H1 (cell line): ENCODE measurements around the gene STKLD1. TPM values are rescaled to one million over a fixed set of nuclear protein-coding genes. Genes with fewer than 3 reads are reported as not detected.

ENCODE experiments used
- CTCF ChIA-PET: fragments of 300-600 bp; sonication (Branson Sonifier 250); formaldehyde crosslinking; loops from one replicate; lab custom pipeline; 2021; ENCODE audit not compliant: partially characterized antibody; lab: Charles Lee
- POLR2A ChIA-PET: fragments of 300-600 bp; sonication (Branson Sonifier 250); formaldehyde crosslinking; loops from one replicate; lab custom pipeline; 2021; ENCODE audit warnings: inconsistent platforms; ENCODE audit not compliant: partially characterized antibody; lab: Charles Lee
- DNase-seq, 2 experiments: peaks; one replicate each; pipeline versions ENCODE4 v3.0.0 to v3.0.0-alpha.2; 2010 to 2022; ENCODE audit warnings: low spot score in 2 of 2, low read depth in 1 of 2, mixed read lengths in 1 of 2
- FAIRE-seq: peaks from 2 replicates; lab custom pipeline; 2011; peaks lifted over from hg19 to GRCh38; lab: Jason Lieb, UNC
- H2AFZ ChIP-seq: 2 replicates; pipeline ENCODE4 v1.8.1; 2012; ENCODE audit warnings: low read length, inconsistent platforms
- H2AK5ac ChIP-seq: 2 replicates; pipeline ENCODE4 v1.6.1; 2013; ENCODE audit warnings: low read depth, low read length
- H2BK120ac ChIP-seq: replicated peaks from 2 replicates; pipeline ENCODE3; 2013; ENCODE audit warnings: low read depth, low read length, inconsistent platforms
- H2BK12ac ChIP-seq: 2 replicates; pipeline ENCODE4 v1.6.1; 2013; ENCODE audit warnings: low read depth, low read length
- H2BK15ac ChIP-seq: 2 replicates; pipeline ENCODE4 v1.6.1; 2013; ENCODE audit warnings: low read length
- H2BK20ac ChIP-seq: 2 replicates; pipeline ENCODE4 v1.6.1; 2013; ENCODE audit warnings: low read length
- H2BK5ac ChIP-seq: 2 replicates; pipeline ENCODE4 v1.6.1; 2013; ENCODE audit warnings: low read depth, low read length
- H3K14ac ChIP-seq: 2 replicates; pipeline ENCODE4 v1.6.1; 2013; ENCODE audit warnings: inconsistent platforms; ENCODE audit not compliant: insufficient read length
- H3K18ac ChIP-seq: 2 replicates; pipeline ENCODE4 v1.6.1; 2013; ENCODE audit warnings: low read length; ENCODE audit errors: extremely low read depth
- H3K23ac ChIP-seq: 2 replicates; pipeline ENCODE4 v1.6.1; 2013; ENCODE audit warnings: inconsistent platforms; ENCODE audit not compliant: insufficient read length
- H3K23me2 ChIP-seq: 2 replicates; pipeline ENCODE4 v1.6.1; 2013; ENCODE audit warnings: low read depth, low read length
- H3K27ac ChIP-seq: 2 replicates; pipeline ENCODE4 v1.6.1; 2011; ENCODE audit warnings: low read depth, low read length, inconsistent platforms
- H3K27me3 ChIP-seq, 4 experiments: replicated peaks in 1 of 4; 1 replicate in 1 of 4; 2 replicates in 3 of 4; pipeline versions ENCODE4 v1.6.1 to v1.8.1; 2011 to 2013; ENCODE audit warnings: low read length in 3 of 4, mild to moderate bottlenecking in 3 of 4, inconsistent platforms in 2 of 4, mixed read lengths in 2 of 4, moderate library complexity in 1 of 4; ENCODE audit not compliant: control insufficient read depth in 3 of 4, insufficient read depth in 3 of 4; ENCODE audit errors: extremely low read depth in 1 of 4
- H3K36me3 ChIP-seq, 4 experiments: 2 replicates each; pipeline versions ENCODE4 v1.6.1 to v1.8.1; 2011 to 2013; ENCODE audit warnings: mild to moderate bottlenecking in 4 of 4, low read length in 3 of 4, moderate library complexity in 2 of 4, control low read depth in 1 of 4, inconsistent platforms in 1 of 4; ENCODE audit not compliant: insufficient read depth in 4 of 4, control insufficient read depth in 2 of 4
- H3K4ac ChIP-seq: replicated peaks from 2 replicates; pipeline ENCODE3; 2013; ENCODE audit warnings: low read length, low read depth, mixed read lengths, inconsistent platforms; ENCODE audit not compliant: insufficient read length
- H3K4me1 ChIP-seq, 4 experiments: replicated peaks in 1 of 4; 1 replicate in 1 of 4; 2 replicates in 3 of 4; pipeline versions ENCODE4 v1.6.1 to v1.8.1; 2011 to 2013; ENCODE audit warnings: low read length in 3 of 4, inconsistent platforms in 2 of 4, mixed read lengths in 1 of 4; ENCODE audit not compliant: insufficient read depth in 4 of 4, control insufficient read depth in 3 of 4
- H3K4me2 ChIP-seq, 2 experiments: 2 replicates each; pipeline versions ENCODE4 v1.6.1 to v1.8.1; 2011 to 2013; ENCODE audit warnings: low read depth in 2 of 2, low read length in 2 of 2, control low read depth in 1 of 2, inconsistent platforms in 1 of 2, mild to moderate bottlenecking in 1 of 2; ENCODE audit not compliant: insufficient read depth in 1 of 2
- H3K4me3 ChIP-seq, 4 experiments: fragments of 200-600, 300-600 bp in 1 of 4; sonication (generic), shearing (Covaris generic), sonication (Bioruptor Twin) in 1 of 4; 2 replicates each; pipeline versions ENCODE4 v1.5.1 to v1.8.1; 2011 to 2016; ENCODE audit warnings: low read length in 4 of 4, low read depth in 3 of 4, control low read depth in 2 of 4, inconsistent platforms in 2 of 4, mild to moderate bottlenecking in 2 of 4, mixed read lengths in 1 of 4, moderate library complexity in 1 of 4; ENCODE audit not compliant: insufficient read depth in 2 of 4; ENCODE audit errors: extremely low read depth in 1 of 4
- H3K56ac ChIP-seq: replicated peaks from 2 replicates; pipeline ENCODE3; 2013; ENCODE audit warnings: low read depth, mild to moderate bottlenecking, mixed read lengths, low read length, inconsistent platforms; ENCODE audit not compliant: insufficient read length
- H3K79me1 ChIP-seq: 2 replicates; pipeline ENCODE4 v1.6.1; 2013; ENCODE audit warnings: low read depth, low read length, control low read depth
- H3K79me2 ChIP-seq, 2 experiments: 2 replicates each; pipeline versions ENCODE4 v1.6.1 to v1.8.1; 2012 to 2013; ENCODE audit warnings: low read length in 2 of 2, mild to moderate bottlenecking in 2 of 2, inconsistent platforms in 1 of 2; ENCODE audit not compliant: insufficient read depth in 2 of 2, control insufficient read depth in 1 of 2
- H3K9ac ChIP-seq, 4 experiments: replicated peaks in 1 of 4; 1 replicate in 1 of 4; 2 replicates in 3 of 4; pipeline versions ENCODE4 v1.6.1 to v1.8.1; 2011 to 2013; ENCODE audit warnings: low read depth in 3 of 4, low read length in 3 of 4, control low read depth in 2 of 4, mild to moderate bottlenecking in 2 of 4, moderate library complexity in 2 of 4, inconsistent platforms in 1 of 4; ENCODE audit errors: extremely low read depth in 1 of 4
- H3K9me3 ChIP-seq, 2 experiments: 2 replicates each; pipeline versions ENCODE4 v1.6.1 to v1.8.1; 2012 to 2013; ENCODE audit warnings: mild to moderate bottlenecking in 2 of 2, moderate library complexity in 2 of 2, control low read depth in 1 of 2, inconsistent platforms in 1 of 2, low read depth in 1 of 2, low read length in 1 of 2, mixed read lengths in 1 of 2; ENCODE audit not compliant: insufficient read depth in 2 of 2
- H4K20me1 ChIP-seq, 2 experiments: replicated peaks in 1 of 2; 2 replicates each; pipeline versions ENCODE3 to v1.8.1; 2011 to 2013; ENCODE audit warnings: inconsistent platforms in 2 of 2, low read length in 2 of 2, mild to moderate bottlenecking in 1 of 2; ENCODE audit not compliant: insufficient read depth in 2 of 2, control insufficient read depth in 1 of 2
- H4K5ac ChIP-seq: 2 replicates; pipeline ENCODE4 v1.6.1; 2013; ENCODE audit warnings: low read length, low read depth, mixed read lengths, inconsistent platforms; ENCODE audit not compliant: insufficient read length
- H4K8ac ChIP-seq: 2 replicates; pipeline ENCODE4 v1.8.0; 2013; ENCODE audit warnings: mild to moderate bottlenecking, moderate library complexity, low read length, inconsistent platforms; ENCODE audit not compliant: insufficient read depth; ENCODE audit errors: extremely low read depth
- H4K91ac ChIP-seq: replicated peaks from 2 replicates; pipeline ENCODE3; 2013; ENCODE audit warnings: low read length, mixed read lengths, inconsistent platforms; ENCODE audit not compliant: insufficient read length
- BCL11A ChIP-seq, 2 experiments: IDR thresholded peaks; one replicate each; pipeline ENCODE4 v1.6.1; 2011; ENCODE audit warnings: low read depth in 2 of 2, low read length in 2 of 2, mild to moderate bottlenecking in 2 of 2
- POU5F1 ChIP-seq: IDR thresholded peaks from 2 replicates; pipeline ENCODE4 v1.6.1; 2011; ENCODE audit warnings: low read depth, mild to moderate bottlenecking, low read length, moderate library complexity
- WGBS, 2 experiments: shearing (Covaris generic) in 1 of 2; methylation state at CpG; one replicate each; pipeline versions ENCODE4 v1.1.6 to v1.1.7; 2013 to 2015; ENCODE audit warnings: low lambda C conversion rate in 2 of 2, mixed read lengths in 2 of 2, inconsistent platforms in 1 of 2, low coverage in 1 of 2, missing lambda C conversion rate in 1 of 2; ENCODE audit not compliant: insufficient replicate concordance in 2 of 2, insufficient coverage in 1 of 2, insufficient read length in 1 of 2; ENCODE audit errors: extremely low coverage in 1 of 2, missing lambda C conversion rate in 1 of 2; 5-methylcytosine and 5-hydroxymethylcytosine counted together
- polyA plus RNA-seq, 7 experiments: library from polyadenylated mRNA; depleted of rRNA in 3 of 7; stranded (reverse) in 5 of 7; unstranded in 2 of 7; fragments of >200 nt in 5 of 7; fragments of 200-250 nt in 2 of 7; gene quantifications; 1 replicate in 5 of 7; 2 replicates in 1 of 7; 4 replicates in 1 of 7; pipeline versions ENCODE4 v1.2.1 to v1.2.3, GENCODE V29; 2011 to 2013; ENCODE audit warnings: missing spikeins in 2 of 7, mixed read lengths in 2 of 7
- total RNA-seq: library from RNA; stranded (reverse); fragmentation: NEBNext Ultra II Directional; extraction: Animal tissue kit (Norgen Biotek cat#: 25700); gene quantifications from 2 replicates; pipeline ENCODE4 v1.2.1, GENCODE V29; 2021

Gene STKLD1
- total and polyA plus RNA-seq, 2 of the 8 experiments (the other 6 are each of a cell fraction or from before 2014, with no cell fraction given): 0.26 TPM; not detected in 1

DNA sequence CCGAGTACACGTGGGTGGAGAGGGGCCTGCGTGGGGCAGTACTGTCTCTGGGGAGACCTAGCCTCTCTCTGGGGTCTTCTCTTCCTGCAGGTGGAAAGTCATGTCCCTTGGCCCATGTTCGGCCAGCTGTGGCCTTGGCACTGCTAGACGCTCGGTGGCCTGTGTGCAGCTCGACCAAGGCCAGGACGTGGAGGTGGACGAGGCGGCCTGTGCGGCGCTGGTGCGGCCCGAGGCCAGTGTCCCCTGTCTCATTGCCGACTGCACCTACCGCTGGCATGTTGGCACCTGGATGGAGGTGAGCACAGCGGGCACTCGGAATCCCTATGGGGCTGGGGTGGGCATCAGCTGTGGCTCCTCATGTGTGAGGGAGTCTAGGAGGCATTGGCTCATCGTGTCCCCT lies 78.2 kb downstream of the STKLD1 start:
- no peak overlapping the region for H2BK5ac ChIP-seq
- TF ChIP-seq BCL11A (IDR thresholded peaks at IDR 0.05; ENCODE audit: low read depth in 2 of 2, low read length in 2 of 2) (no peak), POU5F1 (no peak)
- no peak overlapping the region for H2AK5ac ChIP-seq
- H3K9ac ChIP-seq: no peak overlapping the region
- H3K4ac ChIP-seq: no peak overlapping the region
- H3K14ac ChIP-seq: no peak overlapping the region
- H2AFZ ChIP-seq: no peak overlapping the region
- POLR2A ChIA-PET: interaction anchor here (0.9 to 2.1 kb wide), 6 partner anchors 10 to 104 kb away, joined by 3 to 6 read pairs (median 4); no protein-coding TSS in a partner anchor
- H3K9me3 ChIP-seq: no peaks in the 10 kb centered on the region
- H3K27me3 ChIP-seq: no peaks in the 10 kb centered on the region; a peak in 2 of 7 replicates
- H3K4me1 ChIP-seq: peaks cover 0 to 5% (median 3%) of the 10 kb centered on the region in 4 experiments; a peak in 5 of 7 replicates
- no peak overlapping the region for H3K27ac ChIP-seq
- no peak overlapping the region for H2BK120ac ChIP-seq
- DNase-seq (no peak), FAIRE-seq (no peak)
- no peak overlapping the region for H3K4me3 ChIP-seq
- peaks cover 0 to 2% of the 10 kb centered on the region in 2 experiments for H4K20me1 ChIP-seq
- H4K91ac ChIP-seq: no peak overlapping the region
- no peak overlapping the region for H4K8ac ChIP-seq
- no peak overlapping the region for H4K5ac ChIP-seq
- H3K18ac ChIP-seq: no peak overlapping the region
- no peaks in the 10 kb centered on the region for H3K79me2 ChIP-seq
- H3K23me2 ChIP-seq: peaks cover 1% of the 10 kb centered on the region; the same call in 1 of the 2 replicates
- no peak overlapping the region for H3K4me2 ChIP-seq
- H3K79me1 ChIP-seq: no peaks in the 10 kb centered on the region
- CTCF ChIA-PET: interaction anchor here (0.6 to 6.9 kb wide), 10 partner anchors 9 to 45 kb away, joined by 3 to 64 read pairs (median 4); partner anchors contain the start of gene SLC2A6
- H2BK20ac ChIP-seq: no peak overlapping the region
- H2BK12ac ChIP-seq: no peak overlapping the region
- WGBS, 2 experiments: 90% methylated on average over 19 of the region's 19 CpGs; no CpG with 5 or more reads in 1 of the 2 experiments
- no peak overlapping the region for H2BK15ac ChIP-seq
- H3K36me3 ChIP-seq: no peaks in the 10 kb centered on the region
- no peak overlapping the region for H3K23ac ChIP-seq
- no peak overlapping the region for H3K56ac ChIP-seq
